GM21786 (cell line): ENCODE results near the gene RMND5A.

Experiments used
- ATAC-seq: cut with Tn5 transposase; IDR thresholded peaks from one replicate; pipeline ENCODE4 v1.9.1; 2021; ENCODE audit not compliant: unreplicated experiment

The RMND5A gene

DNA sequence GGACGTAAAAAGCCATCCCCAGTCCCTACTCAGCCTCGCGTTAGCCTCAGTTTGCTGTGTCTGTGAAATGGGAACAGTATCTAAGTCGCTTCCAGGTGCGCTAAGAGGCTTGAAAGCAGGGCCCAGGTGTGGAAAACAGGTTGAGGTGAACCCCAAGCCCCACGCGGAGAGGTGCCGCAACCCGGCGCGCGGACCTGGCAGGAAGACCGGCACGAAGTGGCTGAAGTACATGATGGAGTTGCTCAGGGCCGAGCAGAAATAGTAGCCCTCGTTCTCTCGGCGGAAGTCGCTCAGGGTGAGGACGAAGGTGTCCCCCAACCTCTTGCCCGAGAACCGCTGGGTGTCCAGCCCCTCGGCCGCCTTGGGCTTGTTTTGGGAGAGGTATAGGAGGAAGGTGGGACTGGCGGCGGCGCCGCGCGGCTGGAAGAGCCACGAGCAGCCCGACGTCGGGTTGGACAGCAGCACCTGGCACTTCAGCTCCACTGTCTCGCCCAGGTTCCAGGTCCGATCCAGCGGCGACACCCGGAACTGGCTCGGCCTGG, 70.1 kb downstream of the RMND5A start:
- ATAC-seq, result no peak

DNA sequence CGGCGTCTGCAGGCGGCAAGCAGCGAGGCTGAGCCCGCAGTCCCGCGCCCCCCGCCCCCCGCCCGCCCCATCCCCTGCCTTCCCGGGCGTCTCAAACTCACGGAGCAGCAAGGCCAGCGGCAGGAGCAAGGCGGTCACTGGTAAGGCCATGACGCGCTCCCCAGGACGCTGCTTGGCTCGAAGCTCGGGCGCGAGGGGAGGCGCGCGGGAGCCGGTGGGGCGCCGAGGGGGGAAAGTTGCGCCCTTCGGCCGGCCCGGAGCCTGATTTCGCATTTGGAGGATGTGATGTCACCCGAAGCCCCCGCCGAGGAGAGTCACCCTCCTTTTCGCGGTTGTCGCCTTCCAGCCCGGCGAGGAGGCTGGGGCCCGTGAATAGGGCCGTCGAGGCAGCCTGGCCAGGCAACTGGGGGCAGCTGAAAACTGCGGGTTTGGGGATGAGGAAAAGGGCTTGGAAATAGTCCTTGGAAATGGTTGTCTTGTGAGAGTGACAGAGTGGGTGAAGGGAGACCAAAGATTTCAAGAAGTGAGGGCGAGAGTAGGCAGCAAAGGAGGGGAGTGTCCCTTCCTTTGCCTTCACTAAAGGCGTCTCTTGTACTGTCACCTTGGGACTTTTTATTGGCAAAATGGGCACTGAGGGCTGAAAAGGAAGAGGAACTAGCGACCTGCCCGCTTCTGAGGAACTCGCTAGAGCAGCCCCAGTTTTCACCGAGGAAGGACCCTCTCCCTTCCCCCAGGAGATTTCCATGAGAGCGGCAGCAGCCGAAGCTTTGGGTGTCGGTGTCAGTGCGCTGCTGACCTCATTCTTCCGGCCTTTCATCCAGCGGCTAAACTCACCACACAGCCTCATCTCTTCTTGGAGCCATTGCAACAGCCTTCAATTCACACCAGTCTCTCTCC, 70.8 kb downstream of the RMND5A start, which contains the start of gene CD8A:
Gene CD8A, minus strand, starts transcription at position 238 of the 897 bp plus-strand sequence. Its CDS starts 88 bp downstream, at position 150.
- no peak for ATAC-seq

DNA sequence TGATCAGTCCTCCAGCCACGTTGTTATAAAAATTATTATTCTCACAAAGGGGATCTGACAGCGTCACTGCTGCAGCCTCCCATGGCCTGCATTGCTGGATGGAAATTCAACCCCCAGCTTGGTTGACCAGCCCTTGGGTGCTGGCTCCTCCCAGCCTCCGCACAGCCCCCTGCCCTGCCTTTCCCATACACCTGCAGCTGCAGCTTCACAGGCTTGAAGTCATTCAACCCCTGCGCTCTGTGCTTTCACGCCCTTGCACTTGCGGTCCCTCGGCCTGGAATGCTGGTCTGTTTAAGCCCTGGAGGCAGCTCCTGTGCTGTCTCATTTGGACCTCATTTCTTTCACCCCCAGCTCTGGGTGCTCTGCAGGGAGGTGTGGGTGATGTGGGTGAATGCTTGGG, 71.5 kb downstream of the RMND5A start:
- no peak for ATAC-seq

DNA sequence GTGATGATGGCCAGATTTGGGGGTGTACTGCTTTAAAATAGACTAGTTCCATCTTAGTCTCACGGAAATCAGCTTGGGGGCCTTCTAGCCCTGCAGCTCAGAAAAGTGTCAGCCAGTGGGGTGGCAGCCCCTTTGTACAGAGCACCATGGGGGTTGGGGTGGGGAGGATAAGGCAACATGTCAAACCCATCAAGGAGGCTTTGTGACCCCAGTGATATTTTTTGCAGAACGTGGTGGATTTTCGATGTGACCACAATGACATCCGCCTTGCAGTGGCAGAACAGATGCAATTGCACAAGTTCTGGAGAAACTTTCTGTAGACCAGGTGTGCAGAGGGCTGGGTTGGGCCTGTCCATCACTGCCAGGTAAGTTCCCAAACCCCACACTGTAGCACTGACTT, 73.7 kb downstream of the RMND5A start:
- ATAC-seq, result no peak

DNA sequence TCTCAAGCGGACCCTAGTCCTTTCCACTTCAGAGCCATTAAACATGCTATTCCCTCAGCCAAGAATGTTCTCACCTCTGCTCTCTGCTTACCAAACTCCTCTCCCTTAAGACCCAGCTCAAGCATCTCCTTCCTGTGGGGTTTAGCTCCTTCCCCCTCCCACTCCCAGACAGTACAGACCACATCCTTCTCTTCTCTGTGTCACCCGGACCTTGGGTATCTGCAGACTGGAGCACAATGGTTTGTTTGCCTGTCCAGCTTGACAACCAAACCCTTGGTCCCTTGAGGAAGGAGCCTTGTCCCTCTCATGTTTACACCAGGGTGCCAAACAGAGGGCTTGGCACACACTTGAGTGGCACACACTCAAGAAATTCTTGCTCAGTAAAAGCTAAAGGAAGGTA, 74.8 kb downstream of the RMND5A start:
- no peak for ATAC-seq

DNA sequence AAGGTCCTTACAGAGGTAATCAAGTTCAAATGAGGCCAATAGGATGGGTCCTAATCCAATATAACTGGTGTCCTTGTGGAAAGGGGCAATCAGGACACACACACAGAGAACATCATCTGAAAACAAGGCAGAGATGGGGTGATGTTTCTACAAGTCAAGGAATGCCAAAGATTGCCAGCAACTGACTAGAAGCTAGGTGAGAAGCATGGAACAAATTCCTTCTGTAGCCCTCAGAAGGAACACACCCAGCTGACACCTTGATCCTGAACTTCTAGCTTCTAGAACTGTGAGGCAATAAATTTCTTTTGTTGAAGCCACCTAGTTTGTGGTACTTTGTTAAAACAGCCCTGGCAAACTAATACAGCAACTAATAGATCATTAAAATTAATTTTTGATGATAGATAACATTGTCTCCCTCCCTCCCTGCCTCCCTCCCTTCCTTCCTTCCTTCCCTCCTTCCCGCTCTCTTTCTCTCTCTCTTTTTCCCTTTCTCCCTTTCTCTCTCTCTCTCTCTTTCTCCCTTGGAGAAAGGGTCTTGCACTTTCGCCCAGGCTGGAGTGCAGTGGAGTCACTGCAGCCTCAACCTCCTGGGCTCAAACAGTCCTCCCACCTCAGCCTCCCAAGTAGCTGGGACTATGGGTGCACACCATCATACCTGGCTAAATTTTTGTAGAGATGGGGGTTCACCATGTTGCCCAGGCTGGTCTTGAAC, 80.9 kb downstream of the RMND5A start:
- ATAC-seq, result no peak

DNA sequence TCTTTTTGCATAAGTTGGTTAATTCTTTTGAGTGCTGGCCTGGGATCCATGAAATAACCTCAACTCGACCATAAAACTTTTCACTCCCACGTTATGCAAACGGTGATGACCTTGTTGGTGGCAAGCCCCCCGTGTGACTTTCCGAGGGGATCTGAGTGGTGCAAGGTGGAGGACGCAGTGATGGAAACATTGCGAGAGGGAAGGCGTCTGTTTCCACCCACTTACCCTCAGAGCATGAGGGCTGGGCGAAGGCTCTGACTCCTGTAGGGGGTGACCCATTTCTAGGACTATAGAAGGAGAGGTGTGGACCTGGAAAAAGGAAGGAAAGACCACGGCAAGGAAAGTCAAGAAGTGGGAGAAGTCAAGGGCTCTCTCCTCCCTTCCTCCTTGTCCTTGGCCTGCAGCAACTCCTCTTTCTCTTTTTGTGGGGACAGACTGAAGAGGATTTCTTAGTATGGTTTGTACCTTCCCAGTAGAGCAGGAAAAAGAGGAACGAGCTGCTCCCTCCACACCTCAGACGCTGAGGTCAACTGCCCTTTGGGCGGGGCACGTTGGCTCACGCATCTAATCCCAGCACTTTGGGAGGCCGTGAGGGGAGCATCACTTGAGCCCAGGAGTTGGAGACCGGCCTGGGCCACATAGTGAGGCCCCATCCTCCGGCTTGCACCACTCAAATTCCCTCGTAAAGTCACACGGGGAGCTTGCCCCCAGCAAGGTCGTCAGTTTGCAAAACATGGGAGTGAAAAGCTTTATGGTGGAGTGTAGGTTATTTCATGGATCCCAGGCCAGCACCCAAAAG, 86.2 kb downstream of the RMND5A start:
- no peak for ATAC-seq

DNA sequence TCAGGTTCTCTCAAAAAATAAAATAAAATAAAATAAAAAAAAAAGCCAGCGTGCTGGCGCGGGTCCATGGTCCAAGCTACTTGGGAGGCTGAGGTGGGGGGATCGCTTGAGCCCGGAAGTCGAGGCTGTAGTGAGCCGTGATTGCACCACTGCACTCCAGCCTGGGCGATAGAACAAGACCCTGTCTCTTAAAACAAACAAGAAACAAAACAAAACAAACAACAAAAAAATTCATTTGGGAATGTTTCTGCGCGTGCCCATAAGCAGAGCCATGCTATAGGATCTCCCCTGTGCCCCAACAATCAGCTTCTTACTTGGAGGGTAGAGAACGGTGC, 87.0 kb downstream of the RMND5A start:
- no peak for ATAC-seq

DNA sequence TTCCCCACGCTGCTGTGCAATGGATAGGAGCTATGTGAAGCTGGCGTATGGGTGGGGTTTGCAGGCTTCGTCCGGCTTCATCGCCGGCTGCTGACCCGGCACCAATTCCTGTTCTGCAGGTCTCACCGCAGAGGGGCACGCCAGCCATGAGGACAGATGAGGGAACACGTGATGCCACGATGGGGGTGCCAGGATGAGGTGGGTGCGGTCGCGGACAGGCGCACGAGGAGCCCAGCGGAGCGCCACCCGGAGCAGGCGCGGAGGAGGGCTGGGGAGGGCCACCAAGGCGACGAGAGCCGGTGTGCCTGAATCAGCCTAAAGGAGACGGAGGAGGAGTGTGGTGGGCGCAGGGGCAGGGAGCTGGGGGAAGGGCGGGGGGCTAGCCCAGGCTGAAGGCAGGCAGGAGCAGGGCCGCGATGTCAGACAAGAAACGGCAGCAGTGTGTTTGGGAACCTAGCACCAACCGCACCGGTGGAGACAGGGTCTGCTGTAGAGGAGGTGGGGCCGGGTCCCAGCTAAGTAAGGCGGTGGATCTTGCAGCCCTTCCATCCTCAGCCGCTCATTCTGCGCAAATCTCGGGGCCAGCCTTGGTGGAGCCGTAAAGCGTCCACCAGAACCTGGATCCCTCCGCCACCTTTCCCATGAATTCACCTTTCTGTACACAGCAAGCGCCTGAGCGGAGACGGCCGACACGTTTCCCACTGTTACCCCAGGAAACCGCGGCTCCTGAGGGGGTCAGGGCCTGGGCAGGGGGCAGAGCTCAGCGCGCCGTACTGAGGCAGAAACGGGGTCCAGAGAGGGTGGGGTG, 87.6 kb downstream of the RMND5A start:
- ATAC-seq, result no peak

DNA sequence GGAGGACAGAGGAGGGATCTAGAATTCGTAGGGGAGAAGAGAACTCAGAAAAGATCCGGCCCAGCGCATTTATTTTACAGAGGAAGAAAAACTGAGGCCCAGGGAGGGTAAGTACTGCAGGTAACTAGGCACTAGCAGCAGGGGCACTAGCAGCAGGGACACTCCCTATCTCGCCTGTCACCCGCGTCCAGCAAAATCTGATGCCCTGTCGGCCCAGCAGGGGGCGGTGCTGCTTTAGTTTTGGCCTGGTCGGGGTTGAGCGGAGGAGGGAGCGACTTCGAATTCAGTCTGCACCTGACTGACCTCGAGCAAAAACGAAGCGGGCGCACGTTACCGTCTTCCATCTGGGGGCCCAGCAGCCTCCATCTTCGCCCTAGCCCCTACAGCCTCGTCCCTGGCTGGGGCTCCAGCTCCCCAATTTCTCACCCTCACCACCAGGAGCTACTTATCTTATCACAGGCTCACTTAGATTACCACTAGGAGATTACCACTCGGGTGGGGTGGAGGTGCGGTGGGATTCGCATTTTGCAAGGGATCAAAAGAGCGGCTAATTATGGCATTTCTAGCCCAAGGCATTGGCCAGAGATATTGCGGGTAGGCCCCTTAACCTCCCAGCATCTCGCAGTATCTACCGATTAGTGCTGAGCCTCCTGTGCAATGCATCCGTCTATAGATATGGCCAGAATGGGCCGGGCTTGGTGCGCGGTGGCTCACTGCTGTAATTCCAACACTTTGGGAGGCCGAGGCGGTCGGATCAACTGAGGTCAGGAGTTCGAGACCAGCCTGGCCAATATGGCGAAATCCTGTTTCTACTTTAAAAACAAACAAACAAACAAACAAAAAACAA, 88.4 kb downstream of the RMND5A start:
- peak; percentile 96 for ATAC-seq

DNA sequence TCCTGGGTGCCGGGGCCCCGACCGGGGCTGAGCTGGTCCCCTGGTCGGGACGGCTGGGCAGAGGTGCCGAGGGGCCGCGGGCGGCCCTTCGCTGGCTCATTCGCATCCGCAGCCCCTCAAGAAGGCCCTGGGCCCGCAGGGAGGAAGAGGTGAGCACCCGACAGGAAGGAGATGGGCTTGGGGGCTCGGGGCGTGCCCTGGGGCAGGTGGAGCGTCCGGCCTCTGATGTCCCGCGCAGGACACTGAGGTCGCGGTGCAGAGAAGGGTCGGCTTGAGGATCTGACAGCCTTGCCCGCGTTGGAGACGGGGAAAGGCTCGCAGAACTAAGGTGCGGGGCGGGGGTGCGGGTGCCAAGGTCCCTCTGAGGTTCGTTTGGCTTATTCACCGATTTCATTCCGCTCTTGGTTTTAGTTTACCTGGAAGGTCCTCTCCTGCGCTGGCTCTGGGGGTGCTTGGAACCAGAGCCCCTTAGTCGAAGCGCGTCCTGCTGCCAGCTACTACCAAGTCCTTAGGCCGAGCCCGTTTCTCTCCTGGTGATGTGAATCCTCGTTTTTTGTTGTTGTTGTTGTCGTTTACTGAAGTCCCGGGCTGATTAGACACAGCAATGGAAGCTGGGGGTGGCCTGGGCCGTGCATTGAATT, 89.5 kb downstream of the RMND5A start:
- no peak for ATAC-seq

DNA sequence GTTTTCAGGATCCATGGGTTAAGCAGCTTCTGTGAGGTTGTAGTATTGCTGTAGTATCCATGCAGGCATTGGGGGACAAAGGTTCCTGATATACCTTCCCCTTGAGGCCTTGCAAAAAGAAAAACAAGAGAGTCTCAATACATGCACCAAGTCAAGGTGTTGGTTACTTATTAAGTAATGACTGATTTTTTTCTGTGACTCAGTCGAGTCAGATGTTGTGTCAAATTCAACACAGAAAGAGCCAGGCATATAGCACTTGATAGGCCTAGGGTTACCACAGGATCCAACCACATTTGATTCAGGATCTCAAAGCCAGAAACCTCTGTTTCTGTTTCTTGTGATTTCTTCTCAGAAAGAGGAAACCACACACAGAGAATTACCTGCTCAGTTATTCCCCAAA, 95.5 kb downstream of the RMND5A start:
- ATAC-seq, result no peak

DNA sequence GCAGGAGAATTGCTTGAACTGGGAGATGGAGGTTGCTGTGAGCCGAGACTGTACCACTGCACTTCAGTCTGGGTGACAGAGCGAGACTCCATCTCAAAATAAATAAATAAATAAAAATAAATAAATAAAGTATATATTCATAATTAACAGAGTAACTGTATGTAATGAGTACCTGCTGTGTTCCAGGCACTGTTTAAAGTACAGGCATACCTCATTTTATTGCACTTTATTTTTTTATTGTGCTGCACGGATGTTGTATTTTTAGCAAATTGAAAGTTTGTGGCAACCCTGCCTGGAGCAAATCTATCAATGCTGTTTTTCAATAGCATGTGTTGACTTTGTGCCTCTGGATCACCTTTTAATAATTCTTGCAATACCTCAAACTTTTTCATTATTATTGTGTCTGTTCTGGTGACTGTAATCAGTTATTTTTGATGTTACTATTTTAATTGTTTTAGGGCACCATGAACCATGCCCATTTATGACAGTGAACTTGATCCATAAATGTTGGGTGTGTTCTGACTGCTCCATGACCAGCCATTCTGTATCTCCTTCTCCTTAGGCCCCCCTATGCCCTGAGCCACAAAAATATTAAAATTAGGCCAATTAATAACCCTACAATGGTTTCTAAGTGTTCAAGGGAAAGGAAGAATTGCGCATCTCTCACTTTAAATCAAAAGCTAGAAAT, 98.2 kb downstream of the RMND5A start:
- ATAC-seq, result no peak

DNA sequence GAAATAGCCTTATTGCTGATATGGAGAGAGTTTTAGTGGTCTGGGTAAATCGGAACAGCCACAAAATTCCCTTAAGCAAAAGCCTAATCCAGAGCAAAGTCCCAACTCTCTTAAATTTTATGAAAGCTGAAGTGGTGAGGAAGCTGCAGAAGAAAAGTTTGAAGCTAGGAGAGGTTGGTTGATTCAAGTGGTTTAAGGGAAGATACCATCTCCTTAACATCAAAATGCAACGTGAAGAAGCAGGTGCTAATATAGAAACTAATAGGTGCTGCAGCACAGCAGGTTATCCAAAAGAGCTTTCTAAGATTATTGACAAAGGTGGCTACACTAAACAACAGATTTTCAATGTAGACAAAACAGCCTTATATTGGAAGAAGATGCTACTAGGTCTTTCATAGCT, 98.9 kb downstream of the RMND5A start:
- ATAC-seq, result no peak

DNA sequence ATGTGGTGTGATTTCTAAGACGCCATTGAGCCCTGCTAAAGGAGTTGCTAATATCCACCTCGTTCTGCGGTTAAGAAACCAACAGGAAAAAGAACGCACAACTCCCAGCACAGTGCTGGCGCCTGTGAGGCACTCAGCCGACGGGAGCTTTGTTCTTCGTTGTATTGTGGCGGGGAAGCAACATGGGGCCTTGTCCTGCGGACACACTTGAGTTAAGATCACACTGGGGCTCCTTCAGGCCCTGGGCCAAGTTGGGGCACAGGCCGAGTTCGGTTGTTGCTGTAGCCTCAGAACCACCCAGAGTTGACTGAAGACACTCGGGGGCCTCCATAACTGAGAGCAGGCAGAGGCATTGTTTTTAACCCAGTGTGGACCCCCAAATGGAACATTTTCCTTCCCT, 101.2 kb downstream of the RMND5A start:
- no peak for ATAC-seq

DNA sequence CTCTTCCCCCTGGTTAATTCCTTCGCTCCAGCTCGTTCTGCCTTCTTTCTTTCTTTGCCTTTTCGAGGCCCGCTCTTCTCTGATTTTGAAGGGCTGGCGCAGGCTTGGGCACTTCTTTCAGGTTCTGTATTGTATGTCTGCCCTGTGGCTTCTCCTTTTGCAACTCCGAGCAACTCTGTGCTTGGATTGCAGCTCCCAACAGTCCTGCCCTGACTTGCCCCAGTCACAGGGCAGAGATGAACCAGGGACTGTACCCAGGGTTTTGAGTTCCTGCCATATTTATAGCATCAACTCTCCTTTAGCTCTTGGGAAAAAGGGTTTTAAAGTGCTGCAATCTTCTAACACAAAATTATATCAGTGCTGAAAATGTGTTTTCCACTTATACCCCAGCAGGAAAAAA, 101.8 kb downstream of the RMND5A start:
- ATAC-seq, result no peak

DNA sequence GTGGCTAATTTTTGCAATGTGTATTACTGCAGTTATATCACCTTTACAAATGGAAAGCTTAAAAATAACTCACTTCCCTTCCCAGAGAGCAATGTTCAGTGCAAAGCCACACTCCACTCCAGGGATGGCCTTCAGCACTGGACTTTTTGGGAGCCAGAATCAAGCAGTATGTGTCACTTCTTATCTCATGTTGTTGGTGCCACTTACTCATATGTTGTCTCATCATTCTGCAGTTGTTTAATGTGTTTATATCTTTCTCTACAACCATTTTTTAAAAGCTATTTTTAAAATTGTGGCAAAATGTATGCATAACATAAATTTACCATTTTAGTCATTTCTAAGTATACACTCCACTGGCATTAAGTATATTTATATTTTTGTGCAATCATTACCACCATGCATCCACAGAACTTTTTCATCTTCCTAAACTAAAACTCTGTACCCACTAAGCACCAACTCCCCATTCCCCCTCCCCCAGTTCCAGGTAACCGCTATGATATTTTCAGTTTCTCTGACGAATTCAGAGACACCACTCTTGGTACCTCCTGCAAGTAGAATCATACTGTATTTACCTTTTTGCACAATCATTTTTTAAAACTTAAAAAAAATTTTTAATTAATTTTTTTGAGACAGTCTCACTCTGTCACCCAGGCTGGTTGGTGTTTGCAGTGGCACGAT, 102.7 kb downstream of the RMND5A start:
- no peak for ATAC-seq
